Sciatic nerve (tissue), 2 donors: ENCODE measurements around the gene ZNF552. TPM values are rescaled to one million over a fixed set of nuclear protein-coding genes. Genes with fewer than 3 reads are reported as not detected.
A peak's percentile ranks its signal among the peaks of the same experiment; 100 is the strongest.
"Not testable (repeated sequence)": the region's sequence is repeated elsewhere in the genome, so short reads cannot be mapped to it uniquely, and the experiment has no call there.

Experiments used
- ATAC-seq: fragments of 200-7000 bp; cut with Tn5 transposase; one replicate; pipeline ENCODE4 v1.9.1; 2020; ENCODE audit warnings: mild to moderate bottlenecking, moderate library complexity
- DNase-seq: peaks from one replicate; pipeline ENCODE4 v3.0.0-alpha.2; 2020; ENCODE audit warnings: low spot score
- intact Hi-C: fragments of 100-400 bp; cut with DNase I; formaldehyde crosslinking; loops from one replicate; pipeline ENCODE4 v1.14.2; 2022
- total RNA-seq: library from RNA; stranded (reverse); fragmentation: NEBNext Ultra II Directional; extraction: Animal tissue kit (Norgen Biotek cat#: 25700); gene quantifications from one replicate; pipeline ENCODE4 v1.2.1, GENCODE V29; 2021
- donor health status: DM: no; HTN: no; CAD: no.
- donor health status: DM: no; HTN: no; CAD: no.

Gene ZNF552
- 6.6 TPM for total RNA-seq

DNA sequence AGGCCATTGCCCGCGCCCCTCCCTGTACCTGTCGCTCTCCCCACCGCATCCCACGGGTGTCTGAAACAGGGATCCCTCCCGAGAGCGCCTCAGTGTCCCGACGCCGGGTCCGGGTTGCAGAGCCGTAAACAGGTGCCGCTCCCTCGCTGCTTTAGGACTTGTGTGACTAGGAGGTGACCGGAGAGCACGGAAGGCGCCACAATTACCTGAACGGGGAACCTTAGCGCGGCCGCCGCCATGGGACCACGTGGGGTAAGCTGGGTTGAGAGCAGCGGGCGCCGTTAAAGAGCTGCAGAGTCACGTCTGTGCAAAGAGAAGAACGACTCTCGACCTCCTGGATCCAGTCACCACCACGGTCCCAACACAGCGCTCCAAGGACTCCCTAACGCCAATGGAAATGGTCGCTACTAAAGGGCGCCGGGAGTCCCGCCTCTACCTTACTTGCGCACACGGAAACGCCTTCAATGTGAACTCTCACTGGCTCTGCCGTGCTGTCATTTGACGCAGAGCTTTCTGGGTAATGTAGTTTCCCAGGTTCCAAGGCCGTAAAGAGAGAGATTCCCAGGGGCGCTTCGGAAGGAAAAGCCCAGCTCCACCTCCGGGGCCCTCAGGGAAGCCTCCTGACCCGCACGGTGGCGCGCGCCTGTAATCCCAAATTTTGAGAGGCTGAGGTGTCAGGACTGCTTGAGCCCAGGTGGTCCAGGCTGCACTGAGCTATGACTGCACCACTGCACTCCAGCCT, at the start of gene ZNF552:
TSS of gene ZNF552 (minus strand) at position 409 of the 742 bp plus-strand sequence. CDS start at position 239, 170 bp downstream.
- DNase-seq: peak; percentile 84
- ATAC-seq: peak; percentile 97
- intact Hi-C loops: no loop called here

DNA sequence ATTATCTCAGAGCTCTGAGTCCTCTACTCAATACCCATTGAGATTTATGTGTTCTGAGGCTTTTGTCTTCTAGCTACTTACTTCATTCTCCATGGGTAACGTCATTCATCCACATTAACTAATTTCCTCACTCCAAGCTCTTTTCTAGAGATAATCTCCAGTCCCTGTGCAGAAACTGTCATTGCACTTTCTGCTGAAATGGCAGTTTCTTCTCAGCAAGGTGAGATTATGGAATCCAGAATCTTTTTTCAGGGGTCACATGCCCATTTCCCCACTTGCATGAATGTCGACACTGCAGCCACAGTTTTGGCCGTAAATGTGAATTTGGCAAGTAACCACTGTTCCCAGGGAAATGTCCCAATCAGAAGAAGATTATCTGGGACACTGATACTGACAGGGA, 47.6 kb upstream of the ZNF552 start:
- intact Hi-C loops, ATAC-seq, DNase-seq: not testable (repeated sequence)

DNA sequence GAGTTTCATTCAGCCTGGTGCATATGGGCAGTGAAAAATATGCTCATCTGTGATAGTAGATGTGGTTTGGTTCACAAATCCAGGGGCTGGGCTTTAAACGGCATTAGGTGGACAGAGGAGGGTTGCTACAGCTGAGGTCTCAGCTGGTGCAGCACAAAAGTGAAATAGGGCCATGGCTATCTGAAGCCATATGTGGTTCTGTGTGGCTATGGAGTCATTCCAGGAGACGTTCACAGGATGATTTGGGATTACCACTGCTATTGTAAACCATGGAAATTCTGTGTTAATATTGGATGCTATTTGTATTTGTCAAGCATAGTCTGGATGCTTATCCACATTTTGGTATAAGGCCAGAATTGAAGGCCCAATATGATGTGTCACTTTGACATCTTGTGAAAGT, 39.4 kb upstream of the ZNF552 start:
- ATAC-seq, intact Hi-C loops, DNase-seq: not testable (repeated sequence)

DNA sequence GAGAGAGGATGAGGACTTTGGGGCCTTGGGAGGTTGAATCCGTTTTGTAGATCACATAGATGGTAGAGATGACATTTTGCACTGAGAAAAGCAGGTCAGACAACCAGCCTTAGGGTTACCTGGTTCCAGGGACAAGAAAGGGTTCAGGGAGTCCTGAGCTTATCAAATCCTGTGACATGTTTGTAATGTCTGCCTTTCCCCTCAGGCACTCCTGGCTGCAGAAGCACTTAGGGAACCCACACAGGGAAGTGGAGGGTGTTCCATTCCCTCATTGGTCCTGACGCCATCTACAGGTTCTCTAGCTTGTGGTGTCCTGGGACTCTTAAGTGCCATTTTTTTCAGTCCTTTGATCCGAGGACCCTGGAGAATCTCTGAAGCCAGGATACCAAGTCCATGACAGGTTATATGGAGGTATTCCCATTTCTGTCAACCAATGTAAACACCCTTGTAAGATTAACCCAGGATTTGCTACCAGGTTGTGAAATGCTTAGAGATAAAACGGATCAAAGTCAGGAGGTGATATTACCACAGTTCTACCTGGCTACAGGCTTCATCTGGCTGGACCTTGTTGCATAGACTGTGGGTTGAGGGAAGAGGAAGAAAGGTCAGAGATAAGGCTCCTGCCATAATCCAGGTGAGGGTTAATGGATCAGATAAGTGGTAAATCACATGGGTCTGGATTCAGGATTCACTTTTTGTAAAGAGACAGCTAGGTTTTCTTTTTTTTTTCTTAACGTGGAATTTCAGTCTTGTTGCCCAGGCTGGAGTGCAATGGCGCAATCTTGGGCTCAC, 37.3 kb upstream of the ZNF552 start:
- ATAC-seq, intact Hi-C loops, DNase-seq: not testable (repeated sequence)

DNA sequence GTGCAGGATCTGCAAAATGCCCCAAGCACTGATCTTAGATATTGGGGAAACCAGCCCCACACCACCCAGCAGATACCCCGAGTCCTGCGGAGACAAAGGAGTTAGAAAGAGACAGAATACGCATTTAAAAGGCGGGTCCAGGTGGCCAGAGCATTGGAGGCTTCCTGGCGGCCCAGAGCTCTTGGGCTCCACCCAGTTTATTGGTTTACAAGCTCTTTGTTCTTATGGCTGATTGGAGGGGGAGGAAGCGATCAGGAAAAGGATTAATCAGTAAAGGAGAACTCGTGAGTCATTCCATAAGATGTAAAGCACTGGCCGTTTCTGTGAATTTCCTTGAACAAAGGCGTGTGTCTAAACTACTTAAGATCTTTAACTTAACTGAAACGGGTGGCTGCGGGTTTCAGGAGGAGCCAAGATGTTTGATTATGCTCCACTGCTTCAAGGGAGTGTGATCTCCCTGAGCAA, 35.9 kb upstream of the ZNF552 start:
- intact Hi-C loops: no loop called here
- ATAC-seq (no peak), DNase-seq (no peak)

DNA sequence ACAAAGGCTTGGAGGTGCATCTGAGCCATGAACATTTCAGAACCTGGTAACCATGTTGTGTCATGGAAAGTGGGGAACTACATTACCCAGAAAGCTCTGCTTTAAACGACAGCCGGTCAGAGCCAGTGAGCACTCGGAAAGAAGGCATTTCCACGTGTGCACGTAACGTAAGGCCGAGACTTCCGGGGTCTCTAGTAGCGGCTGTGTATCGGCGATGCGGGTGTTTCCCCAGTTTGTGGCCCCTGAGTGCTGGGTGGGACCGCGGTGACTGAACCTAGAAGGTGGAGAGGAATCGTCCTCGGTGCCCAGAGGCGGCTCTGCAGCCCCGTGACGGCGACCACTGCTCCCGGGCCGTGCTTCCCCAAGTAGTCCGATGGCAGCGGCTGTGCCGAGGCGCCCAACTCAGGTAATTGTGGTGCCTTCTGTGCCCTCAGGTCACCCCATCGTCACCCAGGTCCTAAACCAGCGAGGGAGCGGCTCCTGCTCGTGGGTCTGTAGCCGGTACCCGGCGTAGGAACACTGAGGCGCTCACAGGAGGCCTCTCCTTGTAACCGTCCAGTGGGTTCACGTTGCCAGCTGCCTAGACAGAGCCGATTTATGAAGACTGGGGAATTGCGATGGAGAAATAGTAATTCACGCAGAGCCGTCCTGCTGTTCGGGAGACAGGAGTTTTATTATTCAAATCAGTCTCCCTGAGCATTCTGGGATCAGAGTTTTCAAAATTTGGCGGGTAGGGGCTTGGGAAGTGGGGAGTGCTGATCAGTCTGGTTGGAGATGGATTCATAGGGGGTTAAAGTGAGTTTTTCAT, 35.2 kb upstream of the ZNF552 start, which contains the start of gene ZNF587:
TSS of gene ZNF587 (plus strand) at position 194 of the 808 bp plus-strand sequence. CDS start at position 374, 180 bp downstream.
- intact Hi-C loops: not testable (repeated sequence)
- DNase-seq (peak; percentile 69), ATAC-seq (peak; percentile 99)

DNA sequence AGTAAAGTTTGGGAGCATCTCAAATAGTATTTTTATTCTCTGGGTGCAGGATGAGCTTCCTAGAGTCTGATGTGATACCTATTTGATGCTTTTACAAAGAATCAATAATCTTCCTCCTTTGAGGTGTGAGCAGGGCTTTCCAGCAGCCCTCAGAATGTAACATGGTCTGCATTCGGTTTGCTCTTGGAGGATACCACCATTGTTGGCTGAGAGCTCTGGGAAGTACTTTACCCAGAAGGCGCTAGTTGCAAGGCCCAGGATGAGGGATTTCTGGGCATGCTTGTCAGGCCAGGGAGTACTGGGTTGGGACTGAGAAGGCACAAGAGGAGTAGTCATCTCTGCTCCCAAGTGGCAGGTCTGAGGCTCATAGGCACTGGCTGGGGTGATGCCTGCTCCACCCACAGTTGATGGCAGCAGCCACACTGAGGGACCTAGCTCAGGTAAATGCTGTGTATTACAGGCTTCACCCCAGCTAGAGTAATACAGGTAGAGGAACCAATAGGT, 34.5 kb upstream of the ZNF552 start:
- ATAC-seq, intact Hi-C loops, DNase-seq: not testable (repeated sequence)

DNA sequence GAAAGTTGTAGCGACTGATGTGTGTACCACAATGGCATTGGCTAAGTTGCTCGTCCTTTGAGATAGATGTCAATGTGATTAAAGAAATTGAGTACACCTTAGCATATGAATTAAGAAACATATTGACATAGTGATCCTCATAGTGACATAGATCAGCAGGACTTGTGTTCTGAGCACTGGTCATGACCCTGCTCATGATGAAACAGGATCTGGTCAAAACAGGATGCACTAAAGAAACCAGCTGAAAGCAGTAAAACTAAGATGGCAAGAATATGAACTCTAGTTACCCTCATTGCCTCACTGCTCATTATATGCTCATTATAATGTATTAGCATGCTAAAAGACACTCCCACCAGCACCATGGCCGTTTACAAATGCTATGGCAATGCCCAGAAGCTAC, 32.5 kb upstream of the ZNF552 start:
- intact Hi-C loops, ATAC-seq, DNase-seq: not testable (repeated sequence)

DNA sequence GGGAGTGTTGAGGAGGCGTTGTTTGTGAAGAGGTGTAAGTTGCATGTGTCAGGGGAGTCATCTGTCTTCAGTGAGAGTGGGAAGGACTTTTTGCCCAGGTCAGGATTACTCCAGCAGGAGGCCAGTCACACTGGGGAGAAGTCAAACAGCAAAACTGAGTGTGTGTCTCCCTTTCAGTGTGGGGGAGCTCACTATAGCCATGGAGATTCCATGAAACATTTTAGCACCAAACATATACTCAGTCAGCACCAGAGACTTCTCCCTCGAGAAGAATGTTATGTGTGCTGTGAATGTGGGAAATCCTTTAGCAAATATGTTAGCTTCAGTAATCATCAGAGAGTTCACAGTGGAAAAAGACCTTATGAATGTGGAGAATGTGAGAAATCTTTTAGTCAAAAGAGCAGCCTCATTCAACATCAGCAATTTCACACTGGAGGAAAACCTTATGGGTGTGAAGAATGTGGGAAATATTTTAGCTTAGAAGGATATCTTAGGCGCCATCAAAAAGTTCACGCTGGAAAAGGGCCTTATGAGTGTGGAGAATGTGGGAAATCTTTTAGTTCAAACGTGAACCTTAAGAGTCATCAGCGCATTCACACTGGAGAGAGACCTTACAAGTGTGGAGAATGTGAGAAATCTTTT, 26.5 kb upstream of the ZNF552 start:
- DNase-seq (no peak), ATAC-seq (no peak)
- intact Hi-C loops: no loop called here

DNA sequence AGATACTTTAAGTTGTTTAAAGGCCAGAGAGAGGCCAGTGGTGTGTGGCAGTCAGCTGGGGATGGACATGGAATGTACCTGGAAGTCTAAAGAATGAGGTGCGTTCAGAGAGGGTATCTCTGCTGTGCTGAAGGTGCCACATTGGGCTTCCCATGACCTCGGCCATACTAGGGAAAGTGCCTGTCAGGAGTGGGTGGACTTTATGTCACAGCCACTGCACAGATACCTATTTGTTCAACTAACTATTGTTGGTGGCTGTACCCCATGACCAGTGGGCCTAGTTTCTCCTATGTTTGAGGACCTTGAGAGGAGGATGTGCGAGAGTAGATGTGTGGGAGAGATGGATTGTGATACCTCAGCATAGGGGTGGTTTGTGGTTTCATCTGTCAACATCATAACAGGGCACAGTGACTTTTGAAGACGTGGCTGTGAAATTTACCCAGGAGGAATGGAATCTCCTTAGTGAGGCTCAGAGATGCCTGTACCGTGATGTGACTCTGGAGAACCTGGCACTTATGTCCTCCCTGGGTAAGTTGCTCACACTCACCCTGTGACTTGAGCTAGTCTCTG, 24.0 kb upstream of the ZNF552 start:
- intact Hi-C loops, ATAC-seq, DNase-seq: not testable (repeated sequence)

DNA sequence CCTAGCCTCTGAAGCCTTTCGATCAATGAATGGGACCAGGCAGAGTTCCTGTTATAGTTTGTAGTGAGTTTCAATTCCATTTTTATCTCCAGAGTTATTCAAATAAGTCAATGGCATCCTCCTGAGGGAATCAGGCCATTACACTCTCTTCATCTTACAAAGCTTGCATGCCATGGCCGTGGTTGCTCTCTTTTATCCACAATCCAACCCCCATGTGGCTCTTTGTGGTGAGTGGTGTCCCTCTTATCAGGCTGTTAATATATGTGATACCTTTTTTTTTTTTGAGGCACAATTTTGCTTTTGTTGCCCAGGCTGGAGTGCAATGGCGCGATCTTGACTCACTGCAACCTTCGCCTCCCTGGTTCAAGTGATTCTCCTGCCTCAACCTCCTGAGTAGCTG, 22.3 kb upstream of the ZNF552 start:
- intact Hi-C loops, ATAC-seq, DNase-seq: not testable (repeated sequence)

DNA sequence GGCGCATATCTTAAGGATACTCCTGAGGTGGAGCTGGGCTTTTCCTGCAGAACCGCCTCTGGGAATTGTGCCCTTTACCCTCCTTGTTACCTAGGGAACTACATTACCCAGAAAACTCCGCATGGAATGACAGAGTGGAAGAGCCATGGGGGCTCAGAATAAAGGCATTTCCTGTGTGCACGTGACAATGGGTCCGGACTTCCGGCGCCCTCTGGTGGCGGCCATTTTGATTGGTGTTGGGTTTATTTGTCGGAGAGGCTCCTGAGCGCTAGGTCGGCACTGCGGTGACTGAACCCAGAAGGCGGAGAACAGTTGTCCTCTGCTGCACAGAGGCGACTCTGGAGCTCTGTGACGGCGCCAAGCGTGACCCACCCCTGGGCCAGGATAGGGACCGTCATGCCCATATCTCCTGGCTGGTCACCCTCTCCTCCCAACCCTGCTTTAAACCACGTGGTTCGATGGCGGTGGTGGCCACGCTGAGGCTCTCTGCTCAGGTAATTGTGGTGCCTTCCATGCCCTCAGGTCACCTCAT, 15.4 kb upstream of the ZNF552 start, which contains the start of gene ZNF587B:
TSS of gene ZNF587B (plus strand) at position 229 of the 532 bp plus-strand sequence. CDS start at position 459, 230 bp downstream.
- peak; percentile 85 for ATAC-seq
- DNase-seq: no peak
- intact Hi-C loops: no loop called here

DNA sequence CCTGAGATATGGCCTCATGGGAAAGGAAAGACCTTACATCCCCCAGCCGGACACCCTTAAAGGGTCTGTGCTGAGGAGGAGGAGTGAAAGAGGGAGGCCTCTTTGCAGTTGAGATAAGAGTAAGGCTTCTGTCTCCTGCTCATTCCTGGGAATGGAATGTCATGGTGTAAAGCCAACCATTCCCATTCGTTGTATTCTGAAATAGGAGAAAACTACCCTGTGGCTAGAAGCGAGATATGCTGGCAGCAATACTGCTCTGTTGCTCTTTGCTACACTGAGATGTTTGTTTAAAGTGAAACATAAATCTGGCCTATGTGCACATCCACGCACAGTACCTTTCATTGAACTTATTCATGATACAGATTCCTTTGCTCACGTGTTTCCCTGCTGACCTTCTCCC, 14.6 kb upstream of the ZNF552 start:
- ATAC-seq (no peak), DNase-seq (no peak)
- intact Hi-C loops: no loop called here

DNA sequence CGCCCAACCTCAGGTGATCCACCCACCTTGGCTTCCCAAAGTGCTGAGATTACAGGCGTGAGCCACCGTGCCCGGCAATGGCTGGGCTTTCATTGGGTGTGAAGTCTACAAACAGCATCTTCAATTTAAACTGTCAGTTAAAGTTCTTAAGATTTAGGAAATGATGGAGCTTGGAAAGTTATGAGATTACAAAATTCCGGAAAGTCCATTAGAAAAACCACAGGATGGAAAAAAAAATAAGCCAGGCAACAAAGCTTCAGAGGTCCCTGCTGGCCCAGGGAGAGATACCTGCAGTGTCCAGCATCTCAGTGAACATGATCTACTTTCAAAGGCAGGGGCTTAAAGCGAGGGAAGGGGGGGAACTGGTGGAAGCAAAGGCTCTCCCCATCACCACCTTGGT, 10.8 kb upstream of the ZNF552 start:
- ATAC-seq (no peak), DNase-seq (no peak)
- intact Hi-C loops: no loop called here

DNA sequence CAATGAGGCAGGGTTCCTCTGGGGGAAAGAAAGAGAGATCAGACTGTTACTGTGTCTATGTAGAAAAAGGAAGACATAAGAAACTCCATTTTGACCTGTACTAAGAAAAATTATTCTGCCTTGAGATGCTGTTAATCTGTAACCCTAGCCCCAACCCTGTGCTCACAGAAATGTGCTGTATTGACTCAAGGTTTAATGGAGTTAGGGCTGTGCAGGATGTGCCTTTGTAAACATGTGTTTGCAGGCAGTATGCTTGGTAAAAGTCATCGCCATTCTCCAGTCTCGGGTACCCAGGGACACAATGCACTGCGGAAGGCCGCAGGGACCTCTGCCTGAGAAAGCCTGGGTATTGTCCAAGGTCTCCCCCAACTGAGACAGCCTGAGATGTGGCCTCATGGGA, 8.9 kb upstream of the ZNF552 start:
- ATAC-seq, DNase-seq, intact Hi-C loops: not testable (repeated sequence)

DNA sequence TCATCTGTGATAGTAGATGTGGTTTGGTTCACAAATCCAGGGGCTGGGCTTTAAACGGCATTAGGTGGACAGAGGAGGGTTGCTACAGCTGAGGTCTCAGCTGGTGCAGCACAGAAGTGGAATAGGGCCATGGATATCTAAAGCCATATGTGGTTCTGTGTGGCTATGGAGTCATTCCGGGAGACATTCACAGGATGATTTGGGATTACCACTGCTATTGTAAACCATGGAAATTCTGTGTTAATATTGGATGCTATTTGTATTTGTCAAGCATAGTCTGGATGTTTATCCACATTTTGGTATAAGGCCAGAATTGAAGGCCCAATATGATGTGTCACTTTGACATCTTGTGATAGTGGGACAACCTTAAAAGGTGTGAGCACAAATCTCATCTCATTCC, 8.4 kb upstream of the ZNF552 start:
- ATAC-seq, intact Hi-C loops, DNase-seq: not testable (repeated sequence)

DNA sequence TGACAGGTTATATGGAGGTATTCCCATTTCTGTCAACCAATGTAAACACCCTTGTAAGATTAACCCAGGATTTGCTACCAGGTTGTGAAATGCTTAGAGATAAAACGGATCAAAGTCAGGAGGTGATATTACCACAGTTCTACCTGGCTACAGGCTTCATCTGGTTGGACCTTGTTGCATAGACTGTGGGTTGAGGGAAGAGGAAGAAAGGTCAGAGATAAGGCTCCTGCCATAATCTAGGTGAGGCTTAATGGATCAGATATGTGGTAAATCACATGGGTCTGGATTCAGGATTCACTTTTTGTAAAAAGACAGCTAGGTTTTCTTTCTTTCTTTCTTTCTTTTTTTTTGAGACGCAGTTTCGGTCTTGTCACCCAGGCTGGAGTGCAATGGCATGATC, 6.8 kb upstream of the ZNF552 start:
- ATAC-seq, intact Hi-C loops, DNase-seq: not testable (repeated sequence)
